ENCODE data around the gene LRRC4C.

Gene LRRC4C

GRCh38 chr11:41459465-41460401 is at the start of gene LRRC4C:
Gene LRRC4C, minus strand, starts transcription at chr11:41459652.
- DNase-seq = no peak
- in situ Hi-C loops (cut with MboI; ENCODE audit: low pct_unique_long_range_greater_than_20kb, low sequenced_read_pairs) = no loop called here

- in situ Hi-C loops (cut with MboI; ENCODE audit: low pct_unique_long_range_greater_than_20kb, low sequenced_read_pairs) = no loop called here
- no peak for DNase-seq
Observed at GRCh38 chr11:41508121-41508520, 48.7 kb upstream of the LRRC4C start.

- DNase-seq = no peak
- in situ Hi-C loops (cut with MboI; ENCODE audit: low pct_unique_long_range_greater_than_20kb, low sequenced_read_pairs) = no loop called here
Observed at GRCh38 chr11:41499429-41499828, 40.0 kb upstream of the LRRC4C start.

GRCh38 chr11:41498726-41499125 is 39.3 kb upstream of the LRRC4C start:
- in situ Hi-C loops (cut with MboI; ENCODE audit: low pct_unique_long_range_greater_than_20kb, low sequenced_read_pairs) = no loop called here
- no peak for DNase-seq

- DNase-seq = peak; percentile 12
- in situ Hi-C loops (cut with MboI; ENCODE audit: low pct_unique_long_range_greater_than_20kb, low sequenced_read_pairs) = no loop called here
Observed at GRCh38 chr11:41497974-41498373, 38.5 kb upstream of the LRRC4C start.

- in situ Hi-C loops (cut with MboI; ENCODE audit: low pct_unique_long_range_greater_than_20kb, low sequenced_read_pairs) = no loop called here
- no peak for DNase-seq
Observed at GRCh38 chr11:41494716-41495115, 35.3 kb upstream of the LRRC4C start.

GRCh38 chr11:41486424-41486823 is 27.0 kb upstream of the LRRC4C start:
- no peak for DNase-seq
- in situ Hi-C loops (cut with MboI; ENCODE audit: low pct_unique_long_range_greater_than_20kb, low sequenced_read_pairs) = no loop called here

GRCh38 chr11:41483956-41484355 is 24.5 kb upstream of the LRRC4C start:
- in situ Hi-C loops (cut with MboI; ENCODE audit: low pct_unique_long_range_greater_than_20kb, low sequenced_read_pairs) = no loop called here

GRCh38 chr11:41479179-41479578 is 19.7 kb upstream of the LRRC4C start:
- no peak for DNase-seq

More at GRCh38 chr11:41483956-41484355, 24.5 kb upstream of the LRRC4C start:
- DNase-seq = no peak

GRCh38 chr11:41461057-41461681 is 1.7 kb upstream of the LRRC4C start:
- peak; percentile 22 for DNase-seq
- in situ Hi-C loops (cut with MboI; ENCODE audit: low pct_unique_long_range_greater_than_20kb, low sequenced_read_pairs) = no loop called here

More at GRCh38 chr11:41479179-41479578, 19.7 kb upstream of the LRRC4C start:
- in situ Hi-C loops (cut with MboI; ENCODE audit: low pct_unique_long_range_greater_than_20kb, low sequenced_read_pairs) = no loop called here

GRCh38 chr11:41458641-41459040 is 811 bp downstream of the LRRC4C start:
- DNase-seq = no peak
- in situ Hi-C loops (cut with MboI; ENCODE audit: low pct_unique_long_range_greater_than_20kb, low sequenced_read_pairs) = no loop called here

- DNase-seq = no peak
- in situ Hi-C loops (cut with MboI; ENCODE audit: low pct_unique_long_range_greater_than_20kb, low sequenced_read_pairs) = no loop called here
Observed at GRCh38 chr11:41458154-41458553, 1.3 kb downstream of the LRRC4C start.

GRCh38 chr11:41457216-41458014 is 2.0 kb downstream of the LRRC4C start:
- DNase-seq = no peak
- in situ Hi-C loops (cut with MboI; ENCODE audit: low pct_unique_long_range_greater_than_20kb, low sequenced_read_pairs) = no loop called here

- no peak for DNase-seq
- in situ Hi-C loops (cut with MboI; ENCODE audit: low pct_unique_long_range_greater_than_20kb, low sequenced_read_pairs) = no loop called here
Observed at GRCh38 chr11:41456269-41456668, 3.2 kb downstream of the LRRC4C start.

- no peak for DNase-seq
- in situ Hi-C loops (cut with MboI; ENCODE audit: low pct_unique_long_range_greater_than_20kb, low sequenced_read_pairs) = no loop called here
Observed at GRCh38 chr11:41451011-41451410, 8.4 kb downstream of the LRRC4C start.

GRCh38 chr11:41449483-41450050 is 9.9 kb downstream of the LRRC4C start:
- in situ Hi-C loops (cut with MboI; ENCODE audit: low pct_unique_long_range_greater_than_20kb, low sequenced_read_pairs) = no loop called here
- DNase-seq = no peak

GRCh38 chr11:41446566-41446965 is 12.9 kb downstream of the LRRC4C start:
- DNase-seq = no peak
- in situ Hi-C loops (cut with MboI; ENCODE audit: low pct_unique_long_range_greater_than_20kb, low sequenced_read_pairs) = no loop called here

- no peak for DNase-seq
- in situ Hi-C loops (cut with MboI; ENCODE audit: low pct_unique_long_range_greater_than_20kb, low sequenced_read_pairs) = no loop called here
Observed at GRCh38 chr11:41446107-41446506, 13.3 kb downstream of the LRRC4C start.

- DNase-seq = no peak
- in situ Hi-C loops (cut with MboI; ENCODE audit: low pct_unique_long_range_greater_than_20kb, low sequenced_read_pairs) = no loop called here
Observed at GRCh38 chr11:41437006-41437490, 22.4 kb downstream of the LRRC4C start.
